GM18868 (cell line): ENCODE results near the gene GLRA1.

Source experiments
- ATAC-seq: cut with Tn5 transposase; IDR thresholded peaks from one replicate; pipeline ENCODE4 v1.9.1; 2021; ENCODE audit warnings: mild to moderate bottlenecking, moderate library complexity; ENCODE audit not compliant: unreplicated experiment

GLRA1 gene

GRCh38 chr5:151924564-151925301 is at the start of gene GLRA1:
GLRA1 (minus strand) TSS chr5:151924851; CDS start chr5:151924549, 302 bp downstream.
- no peak for ATAC-seq

DNA sequence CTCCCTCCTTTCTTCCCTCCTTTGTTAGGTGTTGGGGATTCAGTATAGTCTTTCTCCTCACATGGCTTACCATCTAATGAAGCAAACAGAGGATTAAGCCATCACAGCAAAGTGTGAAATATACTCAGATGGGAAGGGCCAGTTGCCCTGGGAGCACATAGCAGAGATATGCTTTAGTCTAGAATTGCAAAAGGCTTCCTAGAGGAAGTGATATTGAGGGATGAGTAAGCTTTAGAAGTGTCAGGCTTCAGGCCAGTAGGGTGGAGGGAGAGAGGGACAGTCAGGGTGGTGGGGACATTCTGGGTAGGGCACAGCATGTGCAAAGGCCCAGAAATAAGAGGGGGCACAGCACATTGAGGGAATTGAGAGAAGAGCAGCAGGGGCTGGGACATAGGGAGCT is 46.2 kb upstream of the GLRA1 start:
- ATAC-seq = no peak

DNA sequence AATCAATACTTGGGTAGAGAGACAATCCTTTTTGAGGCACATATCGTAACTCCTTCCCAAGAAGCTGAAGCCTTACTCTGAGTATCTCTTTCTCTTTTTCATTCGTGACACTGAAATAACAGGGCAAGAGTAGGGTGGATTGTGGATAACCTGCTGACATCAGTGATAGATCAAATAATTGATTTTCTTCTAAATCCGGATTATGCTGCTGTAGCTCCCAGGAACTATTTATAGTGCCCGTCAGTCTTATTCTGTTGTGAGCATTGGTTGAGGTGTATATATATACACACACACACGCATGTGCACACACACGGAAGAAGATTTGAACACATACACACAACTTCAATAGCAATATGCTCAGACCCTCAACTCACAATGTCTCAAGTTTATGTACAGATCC is 43.2 kb upstream of the GLRA1 start:
- no peak for ATAC-seq

GRCh38 chr5:151966046-151966445 is 41.4 kb upstream of the GLRA1 start:
- ATAC-seq = no peak

GRCh38 chr5:151964471-151964870 is 39.8 kb upstream of the GLRA1 start:
- ATAC-seq = no peak

DNA sequence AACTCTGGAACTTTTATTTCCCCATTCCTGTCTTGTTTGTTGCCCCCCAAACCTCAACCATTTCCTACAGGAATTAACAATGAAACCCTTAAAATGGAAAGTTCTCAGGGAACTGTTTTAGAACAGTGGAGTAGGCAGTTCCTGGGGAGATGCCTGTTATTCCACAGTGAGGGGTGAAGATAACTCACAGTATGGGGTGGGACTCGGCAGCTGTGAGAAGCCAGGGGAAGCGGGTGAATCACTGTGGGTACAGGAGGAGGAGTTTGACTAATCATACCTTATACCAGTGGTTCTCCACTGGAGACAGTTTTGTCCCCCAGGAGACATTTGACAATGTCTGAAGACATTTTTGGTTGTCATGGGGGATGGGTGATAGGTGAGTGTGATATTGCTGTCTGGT is 36.9 kb upstream of the GLRA1 start:
- ATAC-seq = no peak

GRCh38 chr5:151958111-151958510 is 33.5 kb upstream of the GLRA1 start:
- ATAC-seq = no peak

- no peak for ATAC-seq
These were observed 32.1 kb upstream of the GLRA1 start for GRCh38 chr5:151956725-151957124.

GRCh38 chr5:151954255-151954654 is 29.6 kb upstream of the GLRA1 start:
- ATAC-seq = no peak

DNA sequence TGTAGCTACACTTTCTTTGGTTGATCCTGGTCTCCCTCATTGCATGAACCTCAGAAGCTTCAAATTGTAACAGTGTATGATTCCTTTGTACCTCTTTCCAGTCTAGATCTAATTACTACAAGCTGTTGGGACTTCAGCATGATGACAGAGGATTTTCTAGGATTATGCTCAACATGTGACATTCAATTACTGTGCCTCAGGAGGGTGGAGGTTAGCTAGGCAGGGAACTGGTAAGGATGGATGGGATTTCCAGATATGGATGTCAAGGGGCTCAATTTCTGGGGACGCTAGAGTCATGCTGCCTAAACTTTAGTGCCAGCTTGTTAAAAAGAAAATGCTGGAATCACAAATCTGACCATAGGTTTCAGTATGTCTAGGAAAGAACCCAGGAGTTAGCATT is 29.2 kb upstream of the GLRA1 start:
- no peak for ATAC-seq

DNA sequence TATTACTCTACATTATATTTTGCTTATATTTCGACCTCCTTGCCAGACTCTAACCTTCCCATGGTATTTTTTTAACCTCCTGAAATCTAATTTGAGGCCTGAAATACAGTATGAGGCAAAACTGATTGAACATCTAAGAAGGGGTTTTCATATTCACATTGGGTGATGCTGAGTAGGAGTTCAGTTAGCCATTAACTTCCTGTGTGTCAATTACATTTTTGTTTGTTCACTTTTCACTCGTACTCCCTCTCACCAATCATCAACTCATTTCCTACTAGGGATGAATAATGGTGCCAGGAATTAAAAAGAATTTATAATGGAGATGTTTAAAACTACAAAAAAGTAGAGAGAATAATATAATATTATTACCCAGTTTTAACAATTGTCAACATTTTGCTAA is 27.6 kb upstream of the GLRA1 start:
- no peak for ATAC-seq

DNA sequence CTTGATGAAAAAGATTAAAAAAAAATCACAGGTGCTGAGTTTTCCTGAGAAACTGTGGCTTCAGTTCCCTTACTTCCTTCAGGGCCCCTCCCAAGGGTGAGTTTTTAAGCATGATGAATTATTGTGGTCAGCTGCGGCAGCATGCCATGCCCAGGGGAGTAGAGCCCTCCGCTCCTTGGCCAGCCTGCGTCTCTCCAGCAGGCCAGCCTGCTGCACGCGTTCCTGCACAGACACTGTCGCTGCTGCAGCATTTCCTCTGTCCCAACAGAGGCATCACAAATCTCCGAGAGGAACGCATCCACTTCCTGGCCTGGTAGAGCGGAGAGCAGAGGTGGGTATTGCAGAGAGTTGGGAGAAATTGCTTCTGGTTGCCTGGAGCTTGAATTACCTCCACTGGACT is 26.1 kb upstream of the GLRA1 start:
- ATAC-seq = no peak

GRCh38 chr5:151949701-151950308 is 25.2 kb upstream of the GLRA1 start:
- no peak for ATAC-seq

GRCh38 chr5:151949113-151949512 is 24.5 kb upstream of the GLRA1 start:
- no peak for ATAC-seq

DNA sequence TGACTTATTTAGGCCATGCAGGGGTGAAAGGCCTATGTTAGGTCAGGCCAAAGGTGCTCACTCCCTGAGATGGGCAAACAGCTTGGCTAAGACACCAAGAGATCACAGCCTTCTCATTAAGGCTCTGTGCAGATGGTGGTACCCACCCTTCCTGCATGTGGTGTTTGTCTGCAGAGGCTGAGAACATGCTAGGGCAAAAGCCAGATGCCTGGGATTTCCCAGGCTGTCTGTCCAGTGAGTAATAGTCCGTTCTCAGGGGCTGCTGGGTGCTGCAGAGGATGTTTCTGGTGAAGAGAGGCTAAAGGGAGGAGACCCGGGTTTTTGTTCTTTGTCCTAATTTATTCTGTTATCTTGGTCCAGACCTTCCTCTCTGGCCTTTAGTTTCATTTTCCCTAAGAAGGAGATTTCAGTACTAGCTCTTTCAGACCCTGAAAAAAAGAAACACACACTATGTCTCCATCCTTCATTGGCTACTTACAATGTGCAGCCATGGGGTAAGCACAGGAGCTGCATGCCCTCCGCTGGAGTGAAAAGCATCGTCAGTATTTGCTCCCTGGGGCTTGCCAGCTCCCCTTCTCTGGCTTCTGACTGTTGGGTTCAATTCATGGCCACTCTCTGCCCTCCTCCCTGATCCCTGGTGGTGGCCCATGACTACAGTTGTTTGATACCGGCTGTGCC is 23.4 kb upstream of the GLRA1 start:
- ATAC-seq = no peak

DNA sequence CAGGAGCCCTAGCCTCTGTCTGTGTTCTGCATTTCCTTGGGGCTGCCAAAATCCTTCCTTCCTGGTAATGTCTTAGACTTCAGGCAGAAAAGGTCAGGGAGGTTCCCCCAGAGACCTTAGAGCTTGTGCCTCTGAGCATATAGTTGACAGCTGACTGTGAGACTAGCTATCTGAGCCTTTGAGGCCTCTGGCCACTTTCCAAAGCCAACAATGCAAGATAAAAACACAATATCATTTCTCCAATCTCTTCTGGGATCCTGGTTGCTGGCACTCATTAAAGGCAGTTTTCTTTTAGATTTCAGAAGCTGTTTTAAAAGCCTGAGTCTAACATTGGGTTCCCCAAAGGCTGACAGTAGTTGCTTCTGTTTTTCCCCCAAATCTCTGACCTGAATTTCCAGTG is 13.2 kb upstream of the GLRA1 start:
- no peak for ATAC-seq

DNA sequence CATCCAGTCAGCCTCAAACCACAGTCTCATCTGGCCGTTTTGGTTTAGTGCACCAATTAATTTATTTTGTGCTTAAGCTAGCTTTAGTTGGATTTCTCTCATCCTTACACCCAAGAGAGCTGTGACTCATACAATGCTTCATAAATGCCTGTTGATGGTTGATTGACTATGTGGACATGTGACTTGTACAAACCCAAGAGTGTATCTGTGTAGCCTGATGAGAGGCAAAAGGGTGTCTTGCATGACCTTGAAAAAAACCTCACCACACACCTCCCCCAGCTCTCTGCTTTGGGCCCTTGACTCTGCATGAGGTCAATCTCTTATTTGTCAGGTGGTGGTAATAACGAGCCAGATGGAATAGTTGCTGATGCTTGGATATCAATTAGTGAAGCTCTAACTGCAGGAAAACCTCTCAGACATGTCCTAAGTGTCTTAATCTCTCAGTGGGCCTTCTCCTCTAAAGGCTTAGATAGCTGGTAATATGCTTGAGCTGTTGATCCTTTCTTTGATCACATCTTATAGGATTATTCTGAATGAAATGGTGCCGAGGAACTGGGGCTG is 10.6 kb upstream of the GLRA1 start:
- ATAC-seq = no peak

GRCh38 chr5:151931260-151931659 is 6.6 kb upstream of the GLRA1 start:
- ATAC-seq = no peak

DNA sequence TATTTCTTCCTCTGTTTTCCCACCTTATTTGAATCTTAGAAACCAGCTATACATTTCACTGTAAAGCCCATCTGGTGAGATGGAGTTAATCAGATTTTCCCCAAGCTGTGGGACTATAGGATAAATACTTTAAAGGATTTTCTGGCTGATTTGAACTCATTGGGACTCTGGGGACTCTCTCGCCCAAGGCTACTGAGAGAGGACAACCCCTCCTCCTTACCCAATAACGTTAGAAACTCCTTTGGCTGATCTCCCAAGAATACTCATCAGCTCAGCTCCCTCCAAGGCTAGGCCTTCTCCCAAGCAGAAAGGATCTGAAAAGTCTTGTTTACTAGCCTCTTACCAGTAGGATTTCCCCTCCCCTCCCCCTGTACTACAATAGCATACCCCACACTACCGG is 1.5 kb upstream of the GLRA1 start:
- ATAC-seq = no peak

DNA sequence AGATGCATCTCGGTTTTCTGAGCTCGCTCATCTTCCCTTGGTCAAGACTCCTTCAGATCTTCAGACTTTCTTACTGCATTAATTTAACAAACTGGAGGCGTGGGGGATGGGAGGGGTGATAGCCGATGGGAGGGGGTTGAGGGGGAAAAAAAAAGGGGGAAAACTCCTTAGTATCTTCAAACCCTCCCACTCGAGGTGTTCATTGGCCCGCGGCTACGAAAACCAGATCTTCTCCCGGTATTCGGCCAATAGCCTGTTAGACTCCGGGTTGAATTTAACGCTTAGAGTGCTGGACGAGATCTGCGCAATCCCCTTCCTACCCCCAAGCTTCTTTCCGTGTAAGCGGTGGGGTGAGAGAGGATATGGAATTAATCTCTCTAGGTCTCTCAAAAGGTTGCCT is 689 bp upstream of the GLRA1 start:
- no peak for ATAC-seq

DNA sequence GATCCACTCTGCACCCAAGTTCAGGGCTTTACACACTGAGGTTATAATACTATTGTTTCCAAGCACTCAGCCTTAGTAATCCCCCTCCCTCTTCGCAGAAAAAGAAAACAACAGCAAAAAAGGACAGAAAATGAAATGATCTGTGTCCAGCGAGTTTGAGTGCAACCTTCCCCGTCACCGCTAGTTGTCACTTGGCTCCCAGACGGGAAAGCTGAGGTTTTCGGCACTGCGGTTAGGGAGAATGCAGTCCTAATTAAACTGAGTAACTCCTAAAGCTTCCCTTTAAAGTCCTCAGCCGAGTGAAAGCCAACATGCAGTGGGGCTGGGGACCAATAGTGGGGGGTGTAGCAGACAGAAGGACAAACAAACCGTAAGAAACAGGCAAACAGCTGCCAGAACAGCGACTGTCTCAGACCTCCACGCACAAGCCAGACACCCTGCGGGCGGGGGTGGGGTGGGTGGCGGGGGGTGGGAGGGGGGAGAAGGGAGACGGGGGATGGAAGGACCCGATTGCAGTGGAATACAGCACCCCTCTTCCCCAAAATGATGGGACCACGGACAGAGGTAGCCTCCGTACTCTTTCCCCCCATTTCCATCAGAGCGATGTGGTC is 680 bp downstream of the GLRA1 start:
- no peak for ATAC-seq

GRCh38 chr5:151921916-151922315 is 2.7 kb downstream of the GLRA1 start:
- no peak for ATAC-seq
